HL-60 (cell line): ENCODE results near the gene TTN.

Experiments
- DNase-seq, 2 experiments: peaks; one replicate each; pipeline ENCODE4 v3.0.0-alpha.2; 2010 to 2020; ENCODE audit warnings: low read depth in 1 of 2, low spot score in 1 of 2
- H3K27ac ChIP-seq: fragments of 250-450 bp; sonication (Bioruptor Pico); replicated peaks from 2 replicates; pipeline ENCODE4 v1.5.1; 2020; ENCODE audit warnings: mild to moderate bottlenecking, moderate library complexity
- H3K27me3 ChIP-seq: fragments of 250-450 bp; sonication (Bioruptor Pico); 2 replicates; pipeline ENCODE4 v1.5.1; 2021; ENCODE audit warnings: mild to moderate bottlenecking, moderate library complexity; ENCODE audit not compliant: insufficient read depth, poor library complexity, severe bottlenecking
- H3K4me3 ChIP-seq: replicated peaks from 2 replicates; pipeline ENCODE4 v1.5.1; 2011; ENCODE audit warnings: mild to moderate bottlenecking, control low read depth, low read length; ENCODE audit not compliant: insufficient read depth
- CTCF ChIP-seq: IDR thresholded peaks from one replicate; pipeline ENCODE4 v1.5.1; 2011; ENCODE audit warnings: low read length, control low read depth, inconsistent platforms; ENCODE audit not compliant: insufficient read depth
- GABPA ChIP-seq: IDR thresholded peaks from 2 replicates; pipeline ENCODE4 v1.6.1; 2012; ENCODE audit warnings: low read depth
- POLR2AphosphoS5 ChIP-seq: IDR thresholded peaks from 2 replicates; pipeline ENCODE4 v1.6.1; 2012; ENCODE audit warnings: low read depth
- REST ChIP-seq: IDR thresholded peaks from 2 replicates; pipeline ENCODE4 v1.6.1; 2012; ENCODE audit warnings: low read depth; ENCODE audit not compliant: insufficient replicate concordance
- SPI1 ChIP-seq: IDR thresholded peaks from 2 replicates; pipeline ENCODE4 v1.6.1; 2012; ENCODE audit warnings: low read depth, mild to moderate bottlenecking, borderline replicate concordance

The TTN gene

GRCh38 chr2:178811045-178811444 is 3.8 kb upstream of the TTN start:
- H3K4me3 ChIP-seq, result no peak overlapping the region
- DNase-seq, result no peak
- TF ChIP-seq GABPA, result no peak
- no peak for TF ChIP-seq POLR2AphosphoS5
- TF ChIP-seq CTCF, result no peak
- no peak for TF ChIP-seq SPI1
- no peak for TF ChIP-seq REST
- no peaks in the 10 kb centered on the region for H3K27me3 ChIP-seq
- no peak overlapping the region for H3K27ac ChIP-seq

- no peak for TF ChIP-seq SPI1
- no peak for TF ChIP-seq REST
- no peak for TF ChIP-seq POLR2AphosphoS5
- TF ChIP-seq CTCF, result no peak
- no peak for TF ChIP-seq GABPA
Observed at GRCh38 chr2:178810422-178810821, 3.2 kb upstream of the TTN start.

DNA sequence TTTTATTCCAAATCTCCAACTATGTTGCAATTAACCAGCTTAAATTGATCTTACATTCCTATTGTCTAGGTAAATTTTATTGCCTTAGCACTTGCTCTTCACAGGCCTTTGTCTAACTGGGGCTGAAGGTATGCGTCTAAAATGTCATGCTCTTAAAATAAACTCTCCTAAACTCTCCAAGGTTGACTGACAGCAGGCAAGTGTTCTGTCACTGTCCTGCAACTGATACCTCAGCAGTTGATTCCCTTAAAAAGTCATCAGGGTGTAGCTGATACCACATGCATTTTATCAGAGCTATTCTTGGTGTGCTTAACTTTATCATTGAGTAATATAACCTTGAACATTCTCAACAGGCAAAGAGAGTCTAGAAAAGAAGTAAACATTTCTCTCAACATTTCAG is 680 bp downstream of the TTN start:
- no peaks in the 10 kb centered on the region for H3K27me3 ChIP-seq
- no peak for DNase-seq
- no peak overlapping the region for H3K4me3 ChIP-seq
- TF ChIP-seq SPI1 (no peak), POLR2AphosphoS5 (no peak), REST (no peak), CTCF (no peak), GABPA (no peak)
- no peak overlapping the region for H3K27ac ChIP-seq

More at GRCh38 chr2:178810422-178810821, 3.2 kb upstream of the TTN start:
- no peak overlapping the region for H3K4me3 ChIP-seq
- H3K27ac ChIP-seq, result no peak overlapping the region
- no peaks in the 10 kb centered on the region for H3K27me3 ChIP-seq
- no peak for DNase-seq
